HG02870 (cell line): ENCODE measurements around the gene EAF2.
A peak's percentile ranks its signal among the peaks of the same experiment; 100 is the strongest.

ENCODE experiments used
- ATAC-seq: cut with Tn5 transposase; IDR thresholded peaks from one replicate; pipeline ENCODE4 v1.9.1; 2021; ENCODE audit warnings: mild to moderate bottlenecking, moderate library complexity; ENCODE audit not compliant: unreplicated experiment

EAF2 gene

GRCh38 chr3:121834671-121835464 lies at the start of gene EAF2, which contains the start of gene IQCB1:
Gene EAF2, plus strand, starts transcription at chr3:121835209. Its CDS starts 77 bp downstream, at chr3:121835286.
Gene IQCB1, minus strand, starts transcription at chr3:121835060. Its CDS starts 6,100 bp downstream, at chr3:121828960.
- peak; percentile 97 for ATAC-seq

- no peak for ATAC-seq
Observed at GRCh38 chr3:121786485-121786884, 48.5 kb upstream of the EAF2 start.

- peak; percentile 65 for ATAC-seq
Observed at GRCh38 chr3:121793078-121793477, 41.9 kb upstream of the EAF2 start.

- ATAC-seq = no peak
Observed at GRCh38 chr3:121794264-121794983, 40.6 kb upstream of the EAF2 start.

- no peak for ATAC-seq
Observed at GRCh38 chr3:121796970-121797369, 38.0 kb upstream of the EAF2 start.

- ATAC-seq = no peak
Observed at GRCh38 chr3:121800906-121801305, 34.1 kb upstream of the EAF2 start.

- no peak for ATAC-seq
Observed at GRCh38 chr3:121803771-121804320, 31.2 kb upstream of the EAF2 start.

GRCh38 chr3:121809249-121809648 lies 25.8 kb upstream of the EAF2 start:
- ATAC-seq = peak; percentile 99

GRCh38 chr3:121817753-121818152 lies 17.3 kb upstream of the EAF2 start:
- ATAC-seq = no peak

GRCh38 chr3:121818578-121818977 lies 16.4 kb upstream of the EAF2 start:
- ATAC-seq = no peak

GRCh38 chr3:121819236-121819635 lies 15.8 kb upstream of the EAF2 start:
- ATAC-seq = no peak

- ATAC-seq = no peak
Observed at GRCh38 chr3:121821421-121822199, 13.4 kb upstream of the EAF2 start.

GRCh38 chr3:121822973-121823372 lies 12.0 kb upstream of the EAF2 start:
- ATAC-seq = no peak

GRCh38 chr3:121834157-121834670 lies 795 bp upstream of the EAF2 start:
- no peak for ATAC-seq

GRCh38 chr3:121835465-121835801 lies 424 bp downstream of the EAF2 start:
- ATAC-seq = peak; percentile 17

- ATAC-seq = no peak
Observed at GRCh38 chr3:121836064-121836463, 1.1 kb downstream of the EAF2 start.

GRCh38 chr3:121836481-121836880 lies 1.5 kb downstream of the EAF2 start:
- ATAC-seq = no peak

GRCh38 chr3:121839962-121840361 lies 5.0 kb downstream of the EAF2 start:
- no peak for ATAC-seq

GRCh38 chr3:121844892-121845291 lies 9.9 kb downstream of the EAF2 start:
- no peak for ATAC-seq

- no peak for ATAC-seq
Observed at GRCh38 chr3:121852256-121852655, 17.2 kb downstream of the EAF2 start.

- ATAC-seq = no peak
Observed at GRCh38 chr3:121855555-121855954, 20.5 kb downstream of the EAF2 start.
